Prostate gland (tissue), 2 donors: ENCODE results near the gene TRIM39.

ENCODE experiments used
- POLR2AphosphoS5 ChIP-seq: sonication (generic); formaldehyde crosslinking; IDR thresholded peaks from one replicate; pipeline ENCODE4 v1.6.1; 2017; ENCODE audit warnings: antibody characterized with exemption
- TF ChIP-seq, protein P1 (sequence below), 4 experiments: fragments of 200-600 bp in 2 of 4; fragments of 450-650 bp in 2 of 4; sonication (generic) in 2 of 4; IDR thresholded peaks; 1 replicate in 3 of 4; 2 replicates in 1 of 4; pipeline ENCODE4 v1.5.1; 2016 to 2019; ENCODE audit warnings: antibody characterized with exemption in 4 of 4, mild to moderate bottlenecking in 2 of 4, moderate library complexity in 2 of 4

DNA sequence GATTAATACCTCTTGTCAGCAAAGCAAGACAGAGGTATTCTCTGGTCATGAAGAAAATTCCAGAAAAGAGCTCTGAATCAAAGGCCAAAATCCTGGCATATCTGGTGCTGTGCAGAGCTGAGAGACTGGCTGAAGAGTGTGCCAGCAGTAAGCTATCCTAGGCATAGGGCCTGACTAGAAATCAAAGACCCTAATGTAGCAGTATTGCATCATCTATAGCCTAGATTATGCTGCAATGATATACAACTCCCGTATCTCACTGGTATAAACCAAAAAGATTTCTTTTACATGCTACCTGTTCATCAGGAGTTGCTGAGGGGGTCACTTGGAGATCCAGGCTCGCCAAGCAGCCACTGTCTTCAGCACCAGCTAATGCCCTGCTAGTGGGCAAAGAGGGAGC lies 30.9 kb upstream of the TRIM39 start:
- TF ChIP-seq POLR2AphosphoS5 = no peak
- TF ChIP-seq, protein P1, sequence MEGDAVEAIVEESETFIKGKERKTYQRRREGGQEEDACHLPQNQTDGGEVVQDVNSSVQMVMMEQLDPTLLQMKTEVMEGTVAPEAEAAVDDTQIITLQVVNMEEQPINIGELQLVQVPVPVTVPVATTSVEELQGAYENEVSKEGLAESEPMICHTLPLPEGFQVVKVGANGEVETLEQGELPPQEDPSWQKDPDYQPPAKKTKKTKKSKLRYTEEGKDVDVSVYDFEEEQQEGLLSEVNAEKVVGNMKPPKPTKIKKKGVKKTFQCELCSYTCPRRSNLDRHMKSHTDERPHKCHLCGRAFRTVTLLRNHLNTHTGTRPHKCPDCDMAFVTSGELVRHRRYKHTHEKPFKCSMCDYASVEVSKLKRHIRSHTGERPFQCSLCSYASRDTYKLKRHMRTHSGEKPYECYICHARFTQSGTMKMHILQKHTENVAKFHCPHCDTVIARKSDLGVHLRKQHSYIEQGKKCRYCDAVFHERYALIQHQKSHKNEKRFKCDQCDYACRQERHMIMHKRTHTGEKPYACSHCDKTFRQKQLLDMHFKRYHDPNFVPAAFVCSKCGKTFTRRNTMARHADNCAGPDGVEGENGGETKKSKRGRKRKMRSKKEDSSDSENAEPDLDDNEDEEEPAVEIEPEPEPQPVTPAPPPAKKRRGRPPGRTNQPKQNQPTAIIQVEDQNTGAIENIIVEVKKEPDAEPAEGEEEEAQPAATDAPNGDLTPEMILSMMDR (IDR thresholded peaks at IDR 0.05) = no peak
